Panc1 (cell line): Measurements from ENCODE around the gene CPA3. TPM values are rescaled to one million over a fixed set of nuclear protein-coding genes. Genes with fewer than 3 reads are reported as not detected.

Source experiments
- ATAC-seq: fragments of 200-7000 bp; cut with Tn5 transposase; 2 replicates; pipeline ENCODE4 v1.9.1; 2020; ENCODE audit warnings: mild to moderate bottlenecking, moderate library complexity
- BruUV-seq: library from RNA; stranded (reverse); fragments of 400-500 nt; replicated peaks from 2 replicates; lab custom pipeline; 2021; lab: Mats Ljungman, UMichigan
- CTCF ChIA-PET: fragments of 300-600 bp; sonication (Branson Sonifier 250); formaldehyde crosslinking; loops from one replicate; lab custom pipeline; 2022; ENCODE audit warnings: antibody characterized with exemption; lab: Charles Lee
- POLR2A ChIA-PET: fragments of 300-600 bp; sonication (Branson Sonifier 250); formaldehyde crosslinking; loops from one replicate; lab custom pipeline; 2022; ENCODE audit warnings: antibody characterized with exemption; lab: Charles Lee
- DNase-seq: peaks from one replicate; pipeline ENCODE4 v3.0.0-alpha.2; 2010; ENCODE audit warnings: low read depth, low spot score
- H3K27ac ChIP-seq: 2 replicates; pipeline ENCODE4 v1.5.1; 2011; ENCODE audit warnings: mild to moderate bottlenecking, low read length, inconsistent platforms
- H3K27me3 ChIP-seq: fragments of 200-500 bp; sonication (Bioruptor generic); 2 replicates; pipeline ENCODE4 v1.6.0; 2014; ENCODE audit warnings: low read length, inconsistent platforms; ENCODE audit not compliant: control insufficient read depth, insufficient read depth
- H3K36me3 ChIP-seq: fragments of 200-500 bp; sonication (Bioruptor generic); 2 replicates; pipeline ENCODE4 v1.5.1; 2014; ENCODE audit warnings: inconsistent platforms, mild to moderate bottlenecking, low read length, moderate library complexity; ENCODE audit not compliant: control insufficient read depth, insufficient read depth
- H3K4me1 ChIP-seq: 2 replicates; pipeline ENCODE4 v1.5.1; 2011; ENCODE audit warnings: inconsistent platforms, mild to moderate bottlenecking, low read length, moderate library complexity; ENCODE audit not compliant: control insufficient read depth, insufficient read depth
- H3K4me3 ChIP-seq, 2 experiments: 2 replicates each; pipeline ENCODE4 v1.5.1; 2011 to 2012; ENCODE audit warnings: low read depth in 2 of 2, low read length in 2 of 2, mild to moderate bottlenecking in 2 of 2, inconsistent platforms in 1 of 2, moderate library complexity in 1 of 2
- H3K9me3 ChIP-seq: fragments of 200-500 bp; sonication (Bioruptor generic); 2 replicates; pipeline ENCODE4 v1.5.1; 2014; ENCODE audit warnings: low read depth, mild to moderate bottlenecking, inconsistent platforms, low read length, moderate library complexity; ENCODE audit not compliant: control insufficient read depth, insufficient read depth
- POLR2AphosphoS5 ChIP-seq: IDR thresholded peaks from 2 replicates; pipeline ENCODE4 v1.6.1; 2012; ENCODE audit warnings: mild to moderate bottlenecking, low read depth, low read length, moderate library complexity
- SIN3A ChIP-seq: IDR thresholded peaks from 2 replicates; pipeline ENCODE4 v1.6.1; 2012; ENCODE audit warnings: low read depth, mild to moderate bottlenecking, low read length, moderate library complexity, borderline replicate concordance; ENCODE audit not compliant: insufficient read depth
- TCF7L2 ChIP-seq: IDR thresholded peaks from 2 replicates; pipeline ENCODE4 v1.6.1; 2011; ENCODE audit warnings: mild to moderate bottlenecking, low read depth, low read length, inconsistent platforms
- in situ Hi-C: cut with HindIII; loops from 2 replicates; pipeline ENCODE4 v1.10.0; 2016; ENCODE audit warnings: low sequenced_read_pairs, low pct_unique_long_range_greater_than_20kb
- intact Hi-C: fragments of 100-400 bp; cut with micrococcal nuclease; formaldehyde crosslinking; loops from one replicate; pipeline ENCODE4 v1.10.0; 2022; ENCODE audit not compliant: unreplicated experiment
- total RNA-seq: library from RNA; stranded (reverse); gene quantifications from one replicate; pipeline ENCODE4 v1.2.1, GENCODE V29; 2021; ENCODE audit not compliant: unreplicated experiment
- TF ChIP-seq, protein P1 (sequence below): fragments of 450-650 bp; IDR thresholded peaks from 2 replicates; pipeline ENCODE4 v1.5.1; 2017; ENCODE audit warnings: mild to moderate bottlenecking
- TF ChIP-seq, protein P2 (sequence below), 2 experiments: IDR thresholded peaks; 2 replicates each; pipeline ENCODE4 v1.6.1; 2011 to 2012; ENCODE audit warnings: low read depth in 2 of 2, control low read depth in 1 of 2, low read length in 1 of 2, mild to moderate bottlenecking in 1 of 2, moderate library complexity in 1 of 2; ENCODE audit not compliant: insufficient read depth in 1 of 2

Gene CPA3
- total RNA-seq, 1 experiment from 2014 or later, result not detected

DNA sequence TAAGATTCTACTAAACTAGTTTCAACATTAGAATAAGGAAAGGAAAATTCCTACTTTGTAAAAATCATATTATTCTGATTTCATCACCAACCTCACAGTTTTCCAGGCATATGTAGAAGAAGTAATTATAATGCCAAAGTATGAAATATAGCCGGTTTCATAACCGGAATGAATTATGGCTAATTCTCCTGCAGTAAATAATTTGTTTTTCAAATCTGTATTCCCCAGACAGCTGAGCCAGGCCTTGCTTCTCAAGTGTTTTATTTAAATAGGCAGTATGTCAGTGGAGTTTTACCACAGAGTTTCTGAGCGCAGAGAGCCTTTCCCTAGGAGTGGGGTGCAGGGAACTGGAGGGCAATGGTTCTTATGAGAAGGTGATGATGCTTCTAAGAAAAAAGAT, 8.7 kb upstream of the CPA3 start:
- POLR2A ChIA-PET, result no interaction called here
- Histone ChIP-seq H3K27me3 (peaks cover 5% of the 10 kb centered on the region; the same call in 1 of the 2 replicates), H3K27ac (no peak overlapping the region), H3K9me3 (no peaks in the 10 kb centered on the region), H3K36me3 (no peaks in the 10 kb centered on the region), H3K4me3 (no peak overlapping the region), H3K4me1 (no peaks in the 10 kb centered on the region)
- intact Hi-C loops (no loop called here), in situ Hi-C loops (no loop called here)
- BruUV-seq, result no TSS peak
- ATAC-seq, result no peak
- no peak for TF ChIP-seq TCF7L2
- TF ChIP-seq SIN3A, result no peak
- TF ChIP-seq, protein P1, sequence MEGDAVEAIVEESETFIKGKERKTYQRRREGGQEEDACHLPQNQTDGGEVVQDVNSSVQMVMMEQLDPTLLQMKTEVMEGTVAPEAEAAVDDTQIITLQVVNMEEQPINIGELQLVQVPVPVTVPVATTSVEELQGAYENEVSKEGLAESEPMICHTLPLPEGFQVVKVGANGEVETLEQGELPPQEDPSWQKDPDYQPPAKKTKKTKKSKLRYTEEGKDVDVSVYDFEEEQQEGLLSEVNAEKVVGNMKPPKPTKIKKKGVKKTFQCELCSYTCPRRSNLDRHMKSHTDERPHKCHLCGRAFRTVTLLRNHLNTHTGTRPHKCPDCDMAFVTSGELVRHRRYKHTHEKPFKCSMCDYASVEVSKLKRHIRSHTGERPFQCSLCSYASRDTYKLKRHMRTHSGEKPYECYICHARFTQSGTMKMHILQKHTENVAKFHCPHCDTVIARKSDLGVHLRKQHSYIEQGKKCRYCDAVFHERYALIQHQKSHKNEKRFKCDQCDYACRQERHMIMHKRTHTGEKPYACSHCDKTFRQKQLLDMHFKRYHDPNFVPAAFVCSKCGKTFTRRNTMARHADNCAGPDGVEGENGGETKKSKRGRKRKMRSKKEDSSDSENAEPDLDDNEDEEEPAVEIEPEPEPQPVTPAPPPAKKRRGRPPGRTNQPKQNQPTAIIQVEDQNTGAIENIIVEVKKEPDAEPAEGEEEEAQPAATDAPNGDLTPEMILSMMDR, result no peak
- TF ChIP-seq, protein P2, sequence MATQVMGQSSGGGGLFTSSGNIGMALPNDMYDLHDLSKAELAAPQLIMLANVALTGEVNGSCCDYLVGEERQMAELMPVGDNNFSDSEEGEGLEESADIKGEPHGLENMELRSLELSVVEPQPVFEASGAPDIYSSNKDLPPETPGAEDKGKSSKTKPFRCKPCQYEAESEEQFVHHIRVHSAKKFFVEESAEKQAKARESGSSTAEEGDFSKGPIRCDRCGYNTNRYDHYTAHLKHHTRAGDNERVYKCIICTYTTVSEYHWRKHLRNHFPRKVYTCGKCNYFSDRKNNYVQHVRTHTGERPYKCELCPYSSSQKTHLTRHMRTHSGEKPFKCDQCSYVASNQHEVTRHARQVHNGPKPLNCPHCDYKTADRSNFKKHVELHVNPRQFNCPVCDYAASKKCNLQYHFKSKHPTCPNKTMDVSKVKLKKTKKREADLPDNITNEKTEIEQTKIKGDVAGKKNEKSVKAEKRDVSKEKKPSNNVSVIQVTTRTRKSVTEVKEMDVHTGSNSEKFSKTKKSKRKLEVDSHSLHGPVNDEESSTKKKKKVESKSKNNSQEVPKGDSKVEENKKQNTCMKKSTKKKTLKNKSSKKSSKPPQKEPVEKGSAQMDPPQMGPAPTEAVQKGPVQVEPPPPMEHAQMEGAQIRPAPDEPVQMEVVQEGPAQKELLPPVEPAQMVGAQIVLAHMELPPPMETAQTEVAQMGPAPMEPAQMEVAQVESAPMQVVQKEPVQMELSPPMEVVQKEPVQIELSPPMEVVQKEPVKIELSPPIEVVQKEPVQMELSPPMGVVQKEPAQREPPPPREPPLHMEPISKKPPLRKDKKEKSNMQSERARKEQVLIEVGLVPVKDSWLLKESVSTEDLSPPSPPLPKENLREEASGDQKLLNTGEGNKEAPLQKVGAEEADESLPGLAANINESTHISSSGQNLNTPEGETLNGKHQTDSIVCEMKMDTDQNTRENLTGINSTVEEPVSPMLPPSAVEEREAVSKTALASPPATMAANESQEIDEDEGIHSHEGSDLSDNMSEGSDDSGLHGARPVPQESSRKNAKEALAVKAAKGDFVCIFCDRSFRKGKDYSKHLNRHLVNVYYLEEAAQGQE (IDR thresholded peaks at IDR 0.05; ENCODE audit: insufficient read depth in 1 of 2, low read depth in 2 of 2, low read length in 1 of 2), result no peak
- no peak for TF ChIP-seq POLR2AphosphoS5
- CTCF ChIA-PET, result no interaction called here
- no peak for DNase-seq

DNA sequence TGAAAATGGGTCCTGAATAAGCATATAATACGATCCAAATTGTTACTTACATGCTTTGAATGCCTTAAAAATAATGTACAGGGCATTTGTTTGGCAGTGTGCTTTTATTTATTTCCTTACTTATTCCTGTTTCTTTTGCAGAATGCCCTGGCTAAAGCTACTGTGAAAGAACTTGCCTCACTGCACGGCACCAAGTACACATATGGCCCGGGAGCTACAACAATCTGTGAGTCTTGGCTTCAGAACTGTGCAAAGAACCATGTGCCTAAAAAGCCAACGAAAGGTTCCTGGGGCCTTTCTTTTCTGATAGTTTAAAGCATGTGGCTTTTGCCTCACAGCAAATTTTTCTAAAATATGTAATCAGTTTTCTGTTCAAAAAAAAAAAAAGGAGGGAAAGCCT, 7.8 kb upstream of the CPA3 start:
- no peak overlapping the region for H3K27ac ChIP-seq
- POLR2A ChIA-PET, result no interaction called here
- in situ Hi-C loops, result no loop called here
- peaks cover 8% of the 10 kb centered on the region; the same call in 1 of the 2 replicates for H3K27me3 ChIP-seq
- no peak overlapping the region for H3K4me3 ChIP-seq
- no TSS peak for BruUV-seq
- H3K9me3 ChIP-seq, result no peaks in the 10 kb centered on the region
- H3K4me1 ChIP-seq, result no peaks in the 10 kb centered on the region
- CTCF ChIA-PET, result no interaction called here
- intact Hi-C loops, result no loop called here
- ATAC-seq, result no peak
- no peak for DNase-seq
- TF ChIP-seq POLR2AphosphoS5 (no peak), SIN3A (no peak), TCF7L2 (no peak)
- TF ChIP-seq, protein P2 (IDR thresholded peaks at IDR 0.05; ENCODE audit: insufficient read depth in 1 of 2, low read depth in 2 of 2, low read length in 1 of 2), result no peak
- TF ChIP-seq, protein P1, result no peak
- no peaks in the 10 kb centered on the region for H3K36me3 ChIP-seq
